HepG2 (cell line): Measurements from ENCODE around the gene SYNGAP1. TPM values are rescaled to one million over a fixed set of nuclear protein-coding genes. Genes with fewer than 3 reads are reported as not detected.
A peak's percentile ranks its signal among the peaks of the same experiment; 100 is the strongest.

Experiments used
- CAMTA2 ChIP-seq: sonication (generic); formaldehyde crosslinking; IDR thresholded peaks from 2 replicates; pipeline ENCODE4 v1.4.0; 2020; ENCODE audit warnings: mild to moderate bottlenecking, missing genetic modification reagents, borderline replicate concordance
- CHCHD3 ChIP-seq: sonication (generic); formaldehyde crosslinking; IDR thresholded peaks from 2 replicates; pipeline ENCODE4 v1.8.0; 2022; ENCODE audit warnings: mild to moderate bottlenecking, missing genetic modification reagents, moderate library complexity
- CSRNP2 ChIP-seq: sonication (generic); formaldehyde crosslinking; conservative IDR thresholded peaks from 2 replicates; pipeline ENCODE4 v1.8.0; 2022; ENCODE audit warnings: low read depth, missing genetic modification reagents
- HDAC1 ChIP-seq: sonication (generic); formaldehyde crosslinking; IDR thresholded peaks from 2 replicates; pipeline ENCODE4 v1.5.1; 2020; ENCODE audit warnings: mild to moderate bottlenecking, missing genetic modification reagents
- HDAC6 ChIP-seq: fragments of 200-600 bp; sonication (generic); IDR thresholded peaks from 2 replicates; pipeline ENCODE4 v1.7.0; 2017; ENCODE audit warnings: mild to moderate bottlenecking, antibody characterized with exemption, low read length, low read depth
- IKZF5 ChIP-seq: IDR thresholded peaks from 2 replicates; pipeline ENCODE4 v1.6.1; 2018; ENCODE audit warnings: missing genetic modification reagents, mild to moderate bottlenecking, missing compliant biosample characterization
- IRF2 ChIP-seq: IDR thresholded peaks from 2 replicates; pipeline ENCODE4 v1.6.1; 2018; ENCODE audit warnings: missing genetic modification reagents, missing compliant biosample characterization
- KDM4B ChIP-seq: sonication (generic); formaldehyde crosslinking; IDR thresholded peaks from 2 replicates; pipeline ENCODE4 v1.4.0; 2020; ENCODE audit warnings: missing genetic modification reagents
- NFYB ChIP-seq: sonication (generic); formaldehyde crosslinking; IDR thresholded peaks from 2 replicates; pipeline ENCODE4 v1.4.0; 2020; ENCODE audit warnings: missing genetic modification reagents
- ONECUT2 ChIP-seq: sonication (generic); formaldehyde crosslinking; IDR thresholded peaks from 2 replicates; pipeline ENCODE4 v1.4.0; 2020; ENCODE audit warnings: missing genetic modification reagents
- PHF20 ChIP-seq: sonication (generic); formaldehyde crosslinking; IDR thresholded peaks from 2 replicates; pipeline ENCODE4 v1.5.0; 2020; ENCODE audit warnings: mild to moderate bottlenecking, missing genetic modification reagents
- PRMT3 ChIP-seq: sonication (generic); formaldehyde crosslinking; IDR thresholded peaks from 2 replicates; pipeline ENCODE4 v1.8.1; 2022; ENCODE audit warnings: low read depth, mild to moderate bottlenecking, moderate library complexity, missing genetic modification reagents, borderline replicate concordance
- RELA ChIP-seq: sonication (generic); formaldehyde crosslinking; IDR thresholded peaks from 2 replicates; pipeline ENCODE4 v1.4.0; 2020; ENCODE audit warnings: missing genetic modification reagents
- SMYD3 ChIP-seq: sonication (generic); formaldehyde crosslinking; IDR thresholded peaks from 2 replicates; pipeline ENCODE4 v1.8.1; 2023; ENCODE audit warnings: mild to moderate bottlenecking, missing genetic modification reagents
- ZBTB1 ChIP-seq: sonication (generic); formaldehyde crosslinking; IDR thresholded peaks from 2 replicates; pipeline ENCODE4 v1.4.0; 2020; ENCODE audit warnings: missing genetic modification reagents, borderline replicate concordance
- ZNF572 ChIP-seq: sonication (generic); formaldehyde crosslinking; IDR thresholded peaks from 2 replicates; pipeline ENCODE4 v1.5.1; 2020; ENCODE audit warnings: mild to moderate bottlenecking, missing genetic modification reagents
- ZNF720 ChIP-seq: sonication (generic); formaldehyde crosslinking; IDR thresholded peaks from 2 replicates; pipeline ENCODE4 v1.4.0; 2020; ENCODE audit warnings: missing genetic modification reagents
- ZNF775 ChIP-seq: sonication (generic); formaldehyde crosslinking; IDR thresholded peaks from 2 replicates; pipeline ENCODE4 v1.4.0; 2020; ENCODE audit warnings: missing genetic modification reagents, mild to moderate bottlenecking, moderate library complexity, borderline replicate concordance
- ZNF800 ChIP-seq: sonication (generic); formaldehyde crosslinking; IDR thresholded peaks from 2 replicates; pipeline ENCODE4 v1.4.0; 2020; ENCODE audit warnings: missing genetic modification reagents
- ZSCAN9 ChIP-seq: IDR thresholded peaks from 2 replicates; pipeline ENCODE4 v1.6.1; 2016; ENCODE audit warnings: borderline replicate concordance
- polyA plus RNA-seq, 8 experiments: library from polyadenylated mRNA; depleted of rRNA in 3 of 8; stranded (reverse) in 7 of 8; unstranded in 1 of 8; fragments of >200 nt; fragmentation: Illumina TruSeq in 4 of 8; extraction: Trizol in 4 of 8; gene quantifications; 2 replicates each; pipeline versions ENCODE4 v1.2.1 to v1.2.3, GENCODE V29; 2011 to 2016; ENCODE audit warnings: low read depth in 4 of 8, missing spikeins in 1 of 8, mixed read lengths in 1 of 8; ENCODE audit not compliant: insufficient read depth in 1 of 8
- total RNA-seq, 5 experiments: library from RNA; depleted of rRNA; stranded (reverse); fragments of >200 nt; fragmentation: Illumina TruSeq; extraction: Trizol; gene quantifications; 2 replicates each; pipeline ENCODE4 v1.2.3, GENCODE V29; 2016; ENCODE audit warnings: low read depth in 1 of 5
- TF ChIP-seq, protein P1 (sequence below), 2 experiments: sonication (generic) in 1 of 2; formaldehyde crosslinking in 1 of 2; IDR thresholded peaks; 2 replicates each; pipeline versions ENCODE4 v1.4.0 to v1.6.1; 2018 to 2020; ENCODE audit warnings: missing genetic modification reagents in 2 of 2, borderline replicate concordance in 1 of 2, low read depth in 1 of 2, mild to moderate bottlenecking in 1 of 2, missing biosample characterization in 1 of 2

The SYNGAP1 gene
- total and polyA plus RNA-seq, 2 of the 13 experiments (the other 11 are each of a cell fraction or from before 2014, with no cell fraction given): 0.75 to 1.1 TPM

GRCh38 chr6:33425668-33426577 lies 6.1 kb downstream of the SYNGAP1 start (continued):
- TF ChIP-seq CHCHD3 (CRISPR knock-in tag) (no peak), ONECUT2 (CRISPR knock-in tag) (no peak), PRMT3 (no peak), RELA (0 out of 2 replicates have a peak, but pooled peaks have one; percentile 14), ZNF572 (no peak), HDAC1 (CRISPR knock-in tag) (peak; percentile 84; the same call in 1 of the 2 replicates), SMYD3 (CRISPR knock-in tag) (no peak), ZSCAN9 (CRISPR knock-in tag) (no peak), ZBTB1 (CRISPR knock-in tag) (no peak), CSRNP2 (CRISPR knock-in tag) (no peak), ZNF775 (CRISPR knock-in tag) (no peak), KDM4B (peak; percentile 44; the same call in 1 of the 2 replicates), ZNF720 (no peak), IKZF5 (CRISPR knock-in tag) (peak; percentile 71; the same call in 1 of the 2 replicates), IRF2 (CRISPR knock-in tag) (no peak; the same call in 1 of the 2 replicates), CAMTA2 (no peak), ZNF800 (CRISPR knock-in tag) (no peak), HDAC6 (no peak), NFYB (CRISPR knock-in tag) (no peak), PHF20 (peak; percentile 70; the same call in 1 of the 2 replicates)
- TF ChIP-seq, protein P1, sequence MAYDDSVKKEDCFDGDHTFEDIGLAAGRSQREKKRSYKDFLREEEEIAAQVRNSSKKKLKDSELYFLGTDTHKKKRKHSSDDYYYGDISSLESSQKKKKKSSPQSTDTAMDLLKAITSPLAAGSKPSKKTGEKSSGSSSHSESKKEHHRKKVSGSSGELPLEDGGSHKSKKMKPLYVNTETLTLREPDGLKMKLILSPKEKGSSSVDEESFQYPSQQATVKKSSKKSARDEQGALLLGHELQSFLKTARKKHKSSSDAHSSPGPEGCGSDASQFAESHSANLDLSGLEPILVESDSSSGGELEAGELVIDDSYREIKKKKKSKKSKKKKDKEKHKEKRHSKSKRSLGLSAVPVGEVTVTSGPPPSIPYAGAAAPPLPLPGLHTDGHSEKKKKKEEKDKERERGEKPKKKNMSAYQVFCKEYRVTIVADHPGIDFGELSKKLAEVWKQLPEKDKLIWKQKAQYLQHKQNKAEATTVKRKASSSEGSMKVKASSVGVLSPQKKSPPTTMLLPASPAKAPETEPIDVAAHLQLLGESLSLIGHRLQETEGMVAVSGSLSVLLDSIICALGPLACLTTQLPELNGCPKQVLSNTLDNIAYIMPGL (CRISPR knock-in tag; IDR thresholded peaks at IDR 0.05; ENCODE audit: borderline replicate concordance in 1 of 2, low read depth in 1 of 2): peak; percentile 74 to 84
